Measurements from ENCODE around the gene GDA. TPM values are rescaled to one million over a fixed set of nuclear protein-coding genes. Genes with fewer than 3 reads are reported as not detected.

The GDA gene
- total and polyA plus RNA-seq, 2 donors = 0.76 to 3.9 TPM

DNA sequence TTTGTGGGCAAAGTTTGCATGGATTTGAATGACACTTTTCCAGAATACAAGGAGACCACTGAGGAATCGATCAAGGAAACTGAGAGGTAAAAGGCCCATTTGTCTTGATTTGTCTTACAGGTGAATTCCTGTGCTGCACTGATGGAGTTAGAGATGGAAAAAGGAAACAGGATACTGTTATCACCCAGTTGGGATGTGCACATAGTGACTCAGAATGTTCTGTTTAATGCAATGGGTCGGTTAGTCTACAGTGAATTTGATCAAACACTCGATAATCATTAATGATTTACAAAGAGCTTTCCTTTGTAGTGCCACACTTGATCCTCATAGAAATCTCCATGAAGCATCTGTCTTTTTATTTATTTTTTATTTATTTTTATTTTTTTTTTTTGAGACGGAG lies 64.7 kb downstream of the GDA start:
- no peak overlapping the region for H3K27ac ChIP-seq (ENCODE audit: low read depth in 1 of 2, low read length in 1 of 2)
- no peaks in the 10 kb centered on the region for H3K27me3 ChIP-seq (ENCODE audit: control insufficient read depth in 2 of 2, insufficient read depth in 1 of 2, low read length in 1 of 2)
- H3K4me3 ChIP-seq (ENCODE audit: low read length in 2 of 2) = no peak overlapping the region
- 97% methylated on average over 4 of the region's 4 CpGs for WGBS
- H3K9me3 ChIP-seq (ENCODE audit: control insufficient read depth in 2 of 2, insufficient read depth in 1 of 2, low read length in 1 of 2) = no peaks in the 10 kb centered on the region
- H3K4me1 ChIP-seq (ENCODE audit: control insufficient read depth in 2 of 2, insufficient read depth in 2 of 2, low read length in 2 of 2) = no peaks in the 10 kb centered on the region
- no peak for DNase-seq (ENCODE audit: low read depth in 6 of 9, low spot score in 9 of 9)
- no peaks in the 10 kb centered on the region for H3K36me3 ChIP-seq (ENCODE audit: control insufficient read depth in 2 of 2, insufficient read depth in 2 of 2, low read length in 1 of 2)

GRCh38 chr9:72217306-72217842 lies 68.1 kb downstream of the GDA start:
- H3K4me1 ChIP-seq (ENCODE audit: control insufficient read depth in 2 of 2, insufficient read depth in 2 of 2, low read length in 2 of 2) = no peaks in the 10 kb centered on the region
- H3K36me3 ChIP-seq (ENCODE audit: control insufficient read depth in 2 of 2, insufficient read depth in 2 of 2, low read length in 1 of 2) = no peaks in the 10 kb centered on the region
- H3K4me3 ChIP-seq (ENCODE audit: low read length in 2 of 2) = no peak overlapping the region
- no peak overlapping the region for H3K27ac ChIP-seq (ENCODE audit: low read depth in 1 of 2, low read length in 1 of 2)
- H3K9me3 ChIP-seq (ENCODE audit: control insufficient read depth in 2 of 2, insufficient read depth in 1 of 2, low read length in 1 of 2) = no peaks in the 10 kb centered on the region
- DNase-seq (ENCODE audit: low read depth in 6 of 9, low spot score in 9 of 9) = no peak
- WGBS = 98% methylated on average over 3 of the region's 3 CpGs
- H3K27me3 ChIP-seq (ENCODE audit: control insufficient read depth in 2 of 2, insufficient read depth in 1 of 2, low read length in 1 of 2) = no peaks in the 10 kb centered on the region

GRCh38 chr9:72220589-72220988 lies 71.3 kb downstream of the GDA start:
- Histone ChIP-seq H3K4me1 (ENCODE audit: control insufficient read depth in 2 of 2, insufficient read depth in 2 of 2, low read length in 2 of 2) (no peaks in the 10 kb centered on the region), H3K4me3 (ENCODE audit: low read length in 2 of 2) (no peak overlapping the region), H3K9me3 (ENCODE audit: control insufficient read depth in 2 of 2, insufficient read depth in 1 of 2, low read length in 1 of 2) (no peaks in the 10 kb centered on the region), H3K27ac (ENCODE audit: low read depth in 1 of 2, low read length in 1 of 2) (no peak overlapping the region), H3K36me3 (ENCODE audit: control insufficient read depth in 2 of 2, insufficient read depth in 2 of 2, low read length in 1 of 2) (no peaks in the 10 kb centered on the region), H3K27me3 (ENCODE audit: control insufficient read depth in 2 of 2, insufficient read depth in 1 of 2, low read length in 1 of 2) (no peaks in the 10 kb centered on the region)
- 97% methylated on average over 1 of the region's 1 CpG for WGBS
- no peak for DNase-seq (ENCODE audit: low read depth in 6 of 9, low spot score in 9 of 9)

DNA sequence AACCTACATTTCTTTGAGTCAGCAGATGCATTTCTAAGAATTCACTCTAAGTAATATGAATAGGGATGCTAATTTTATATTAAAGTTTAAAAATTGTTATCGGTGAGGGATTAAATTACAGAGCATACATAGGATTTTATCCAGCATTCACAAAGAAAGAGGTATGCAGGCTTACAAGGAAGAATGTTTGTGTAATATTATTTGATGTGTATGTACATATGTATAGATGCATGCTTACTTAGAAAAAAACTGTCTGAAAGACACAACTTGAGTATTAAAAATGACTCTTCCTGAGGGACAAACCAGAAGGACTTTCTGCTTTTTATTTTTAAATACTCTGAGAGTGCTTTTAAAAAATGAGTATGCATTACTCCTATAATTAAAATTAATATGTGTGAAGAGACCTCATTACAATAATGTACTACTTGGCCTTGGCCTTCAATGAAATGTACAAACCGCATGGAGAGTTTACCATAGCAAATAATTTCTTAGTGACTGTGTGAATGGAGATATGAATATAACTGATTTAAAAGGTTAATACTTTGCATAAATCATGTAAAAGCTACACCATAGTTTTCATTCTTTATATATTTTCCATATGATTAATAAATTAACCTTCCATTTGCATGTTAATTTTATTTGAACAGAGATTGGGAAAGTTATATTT lies 77.0 kb downstream of the GDA start:
- H3K27ac ChIP-seq (ENCODE audit: low read depth in 1 of 2, low read length in 1 of 2) = no peak overlapping the region
- H3K27me3 ChIP-seq (ENCODE audit: control insufficient read depth in 2 of 2, insufficient read depth in 1 of 2, low read length in 1 of 2) = no peaks in the 10 kb centered on the region
- H3K9me3 ChIP-seq (ENCODE audit: control insufficient read depth in 2 of 2, insufficient read depth in 1 of 2, low read length in 1 of 2) = no peaks in the 10 kb centered on the region
- WGBS = 95% methylated on average over 2 of the region's 2 CpGs
- no peak for DNase-seq (ENCODE audit: low read depth in 6 of 9, low spot score in 9 of 9)
- H3K4me3 ChIP-seq (ENCODE audit: low read length in 2 of 2) = no peak overlapping the region
- no peaks in the 10 kb centered on the region for H3K36me3 ChIP-seq (ENCODE audit: control insufficient read depth in 2 of 2, insufficient read depth in 2 of 2, low read length in 1 of 2)
- H3K4me1 ChIP-seq (ENCODE audit: control insufficient read depth in 2 of 2, insufficient read depth in 2 of 2, low read length in 2 of 2) = no peaks in the 10 kb centered on the region

GRCh38 chr9:72228282-72228681 lies 79.0 kb downstream of the GDA start:
- WGBS = 97% methylated on average over 3 of the region's 3 CpGs
- H3K4me1 ChIP-seq (ENCODE audit: control insufficient read depth in 2 of 2, insufficient read depth in 2 of 2, low read length in 2 of 2) = no peaks in the 10 kb centered on the region

DNA sequence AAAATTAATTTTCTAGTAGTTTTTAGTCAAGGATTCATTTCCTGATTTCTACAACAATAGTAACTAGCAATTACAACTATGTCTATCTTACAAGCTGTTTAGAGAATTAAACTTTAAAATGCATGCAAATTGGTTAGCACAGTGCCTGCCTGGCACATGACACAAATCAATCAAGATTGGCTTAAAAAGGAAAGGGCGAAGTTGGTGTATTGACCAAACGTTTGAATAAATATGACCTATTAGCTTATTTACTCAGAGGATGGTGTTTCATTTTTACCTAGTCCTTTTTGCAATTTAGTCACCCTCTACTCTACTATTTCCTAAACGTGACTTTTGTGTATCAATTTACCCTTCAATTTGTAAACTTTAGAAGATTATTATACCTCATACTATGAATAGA lies 83.5 kb downstream of the GDA start:
- 92% methylated on average over 3 of the region's 3 CpGs for WGBS
- no peak overlapping the region for H3K27ac ChIP-seq (ENCODE audit: low read depth in 1 of 2, low read length in 1 of 2)
- H3K9me3 ChIP-seq (ENCODE audit: control insufficient read depth in 2 of 2, insufficient read depth in 1 of 2, low read length in 1 of 2) = no peaks in the 10 kb centered on the region
- H3K36me3 ChIP-seq (ENCODE audit: control insufficient read depth in 2 of 2, insufficient read depth in 2 of 2, low read length in 1 of 2) = no peaks in the 10 kb centered on the region
- no peaks in the 10 kb centered on the region for H3K27me3 ChIP-seq (ENCODE audit: control insufficient read depth in 2 of 2, insufficient read depth in 1 of 2, low read length in 1 of 2)
- H3K4me3 ChIP-seq (ENCODE audit: low read length in 2 of 2) = no peak overlapping the region
- H3K4me1 ChIP-seq (ENCODE audit: control insufficient read depth in 2 of 2, insufficient read depth in 2 of 2, low read length in 2 of 2) = no peaks in the 10 kb centered on the region
- DNase-seq (ENCODE audit: low read depth in 6 of 9, low spot score in 9 of 9) = no peak

More at GRCh38 chr9:72228282-72228681, 79.0 kb downstream of the GDA start:
- H3K36me3 ChIP-seq (ENCODE audit: control insufficient read depth in 2 of 2, insufficient read depth in 2 of 2, low read length in 1 of 2) = no peaks in the 10 kb centered on the region
- no peak overlapping the region for H3K27ac ChIP-seq (ENCODE audit: low read depth in 1 of 2, low read length in 1 of 2)
- no peak for DNase-seq (ENCODE audit: low read depth in 6 of 9, low spot score in 9 of 9)
- no peaks in the 10 kb centered on the region for H3K27me3 ChIP-seq (ENCODE audit: control insufficient read depth in 2 of 2, insufficient read depth in 1 of 2, low read length in 1 of 2)
- H3K9me3 ChIP-seq (ENCODE audit: control insufficient read depth in 2 of 2, insufficient read depth in 1 of 2, low read length in 1 of 2) = no peaks in the 10 kb centered on the region
- H3K4me3 ChIP-seq (ENCODE audit: low read length in 2 of 2) = no peak overlapping the region

DNA sequence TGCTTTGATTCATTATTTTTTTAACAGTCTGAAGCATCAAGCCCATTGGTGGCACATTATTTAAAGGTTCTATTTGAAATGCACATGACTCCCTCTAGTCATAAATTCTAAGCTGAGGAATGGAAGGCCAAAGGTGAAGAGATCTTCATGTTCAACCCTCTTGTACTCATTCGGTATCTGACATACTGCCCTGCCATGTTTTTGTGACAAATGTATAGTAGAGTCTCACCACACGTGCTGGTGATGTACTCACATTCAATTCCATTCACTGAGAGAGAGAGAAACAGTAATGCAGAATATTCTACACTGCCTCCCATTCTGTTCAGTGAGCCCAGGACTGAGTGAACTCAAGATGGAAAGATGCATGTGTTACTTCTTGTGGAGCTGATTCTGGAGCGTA lies 98.3 kb downstream of the GDA start:
- no peak for DNase-seq (ENCODE audit: low read depth in 6 of 9, low spot score in 9 of 9)
- Histone ChIP-seq H3K36me3 (ENCODE audit: control insufficient read depth in 2 of 2, insufficient read depth in 2 of 2, low read length in 1 of 2) (no peaks in the 10 kb centered on the region), H3K27ac (ENCODE audit: low read depth in 1 of 2, low read length in 1 of 2) (no peak overlapping the region), H3K9me3 (ENCODE audit: control insufficient read depth in 2 of 2, insufficient read depth in 1 of 2, low read length in 1 of 2) (no peaks in the 10 kb centered on the region), H3K4me1 (ENCODE audit: control insufficient read depth in 2 of 2, insufficient read depth in 2 of 2, low read length in 2 of 2) (no peaks in the 10 kb centered on the region), H3K27me3 (ENCODE audit: control insufficient read depth in 2 of 2, insufficient read depth in 1 of 2, low read length in 1 of 2) (no peaks in the 10 kb centered on the region), H3K4me3 (ENCODE audit: low read length in 2 of 2) (no peak overlapping the region)
- WGBS = 92% methylated on average over 3 of the region's 3 CpGs

- 89% methylated on average over 1 of the region's 1 CpG for WGBS
- H3K4me1 ChIP-seq (ENCODE audit: control insufficient read depth in 2 of 2, insufficient read depth in 2 of 2, low read length in 2 of 2) = no peaks in the 10 kb centered on the region
- H3K4me3 ChIP-seq (ENCODE audit: low read length in 2 of 2) = no peak overlapping the region
- no peaks in the 10 kb centered on the region for H3K36me3 ChIP-seq (ENCODE audit: control insufficient read depth in 2 of 2, insufficient read depth in 2 of 2, low read length in 1 of 2)
- H3K27ac ChIP-seq (ENCODE audit: low read depth in 1 of 2, low read length in 1 of 2) = no peak overlapping the region
- H3K9me3 ChIP-seq (ENCODE audit: control insufficient read depth in 2 of 2, insufficient read depth in 1 of 2, low read length in 1 of 2) = no peaks in the 10 kb centered on the region
- no peaks in the 10 kb centered on the region for H3K27me3 ChIP-seq (ENCODE audit: control insufficient read depth in 2 of 2, insufficient read depth in 1 of 2, low read length in 1 of 2)
- no peak for DNase-seq (ENCODE audit: low read depth in 6 of 9, low spot score in 9 of 9)
Measured at GRCh38 chr9:72251589-72251988, 102.3 kb downstream of the GDA start.

DNA sequence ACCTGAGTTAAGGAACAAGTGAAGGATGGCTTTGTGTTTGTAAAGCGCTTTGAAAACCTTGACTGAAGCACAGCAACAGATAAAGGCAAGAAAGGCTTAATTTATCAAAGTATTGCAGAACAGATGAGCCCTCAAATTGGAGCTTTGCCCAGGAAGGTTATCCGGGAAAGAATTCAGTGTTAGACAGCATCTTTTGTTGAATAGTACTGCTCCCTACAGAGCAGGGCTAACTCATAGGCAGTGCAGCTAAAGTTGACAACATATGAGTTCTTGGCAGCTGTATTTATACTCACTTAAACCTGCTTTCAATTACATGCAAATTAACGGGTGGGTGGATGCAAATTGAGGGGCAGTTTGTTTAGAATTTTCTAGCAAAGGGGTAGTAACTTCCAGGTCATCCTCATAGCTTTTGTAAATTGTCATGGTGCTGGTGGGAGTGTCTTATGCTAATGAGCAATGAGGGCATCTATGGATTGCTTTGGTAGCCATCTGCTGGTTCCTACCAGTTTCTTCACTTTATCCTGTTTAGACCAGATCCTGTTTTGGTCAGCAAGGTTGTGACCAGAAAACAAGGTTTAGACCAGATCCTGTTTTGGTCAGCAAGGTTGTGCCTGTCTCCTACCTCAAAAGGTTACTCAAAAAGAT lies 105.8 kb downstream of the GDA start:
- Histone ChIP-seq H3K27ac (ENCODE audit: low read depth in 1 of 2, low read length in 1 of 2) (no peak overlapping the region), H3K4me3 (ENCODE audit: low read length in 2 of 2) (no peak overlapping the region), H3K9me3 (ENCODE audit: control insufficient read depth in 2 of 2, insufficient read depth in 1 of 2, low read length in 1 of 2) (no peaks in the 10 kb centered on the region), H3K4me1 (ENCODE audit: control insufficient read depth in 2 of 2, insufficient read depth in 2 of 2, low read length in 2 of 2) (no peaks in the 10 kb centered on the region), H3K27me3 (ENCODE audit: control insufficient read depth in 2 of 2, insufficient read depth in 1 of 2, low read length in 1 of 2) (no peaks in the 10 kb centered on the region), H3K36me3 (ENCODE audit: control insufficient read depth in 2 of 2, insufficient read depth in 2 of 2, low read length in 1 of 2) (no peaks in the 10 kb centered on the region)
- DNase-seq (ENCODE audit: low read depth in 6 of 9, low spot score in 9 of 9) = no peak
- 94% methylated on average over 3 of the region's 3 CpGs for WGBS
